GF-D8 (cell line): ENCODE measurements around the gene GTF3C2.
A peak's percentile ranks its signal among the peaks of the same experiment; 100 is the strongest.

Source experiments
- DNase-seq: peaks from one replicate; lab custom pipeline; 2025; lab: John Stamatoyannopoulos, UW

GTF3C2 gene

GRCh38 chr2:27356382-27357181 is at the start of gene GTF3C2:
GTF3C2 (minus strand) TSS chr2:27356764; CDS start chr2:27343554, 13,210 bp downstream.
- DNase-seq: peak; percentile 91

GRCh38 chr2:27400348-27401135 is 44.0 kb upstream of the GTF3C2 start:
- DNase-seq: no peak

GRCh38 chr2:27398962-27399361 is 42.4 kb upstream of the GTF3C2 start:
- no peak for DNase-seq

GRCh38 chr2:27393225-27393624 is 36.7 kb upstream of the GTF3C2 start:
- no peak for DNase-seq

- no peak for DNase-seq
Observed at GRCh38 chr2:27390822-27391679, 34.5 kb upstream of the GTF3C2 start.

GRCh38 chr2:27381577-27382181 is 25.1 kb upstream of the GTF3C2 start:
- no peak for DNase-seq

- peak; percentile 33 for DNase-seq
Observed at GRCh38 chr2:27380626-27381545, 24.3 kb upstream of the GTF3C2 start, which contains the start of gene ZNF513. ZNF513 (minus strand) TSS chr2:27380734; CDS start chr2:27380526, 208 bp downstream.

- no peak for DNase-seq
Observed at GRCh38 chr2:27379836-27380625, 23.5 kb upstream of the GTF3C2 start.

- DNase-seq: no peak
Observed at GRCh38 chr2:27379383-27379835, 22.8 kb upstream of the GTF3C2 start.

GRCh38 chr2:27378809-27379290 is 22.3 kb upstream of the GTF3C2 start:
- no peak for DNase-seq

- DNase-seq: no peak
Observed at GRCh38 chr2:27378096-27378808, 21.7 kb upstream of the GTF3C2 start.

- DNase-seq: no peak
Observed at GRCh38 chr2:27377618-27378095, 21.1 kb upstream of the GTF3C2 start.

GRCh38 chr2:27376866-27377617 is 20.5 kb upstream of the GTF3C2 start:
- no peak for DNase-seq

GRCh38 chr2:27376151-27376865 is 19.7 kb upstream of the GTF3C2 start:
- DNase-seq: no peak

GRCh38 chr2:27375513-27376099 is 19.0 kb upstream of the GTF3C2 start:
- no peak for DNase-seq

- DNase-seq: no peak
Observed at GRCh38 chr2:27373567-27373966, 17.0 kb upstream of the GTF3C2 start.

- DNase-seq: no peak
Observed at GRCh38 chr2:27372937-27373336, 16.4 kb upstream of the GTF3C2 start.
